Fibroblast of skin of scalp (primary cell): ENCODE data around the gene COL4A1.

Source experiments
- DNase-seq: peaks from one replicate; pipeline ENCODE4 v3.0.0-alpha.2; 2013

COL4A1 gene

GRCh38 chr13:110156301-110157049 lies 150.5 kb downstream of the COL4A1 start:
- no peak for DNase-seq

DNA sequence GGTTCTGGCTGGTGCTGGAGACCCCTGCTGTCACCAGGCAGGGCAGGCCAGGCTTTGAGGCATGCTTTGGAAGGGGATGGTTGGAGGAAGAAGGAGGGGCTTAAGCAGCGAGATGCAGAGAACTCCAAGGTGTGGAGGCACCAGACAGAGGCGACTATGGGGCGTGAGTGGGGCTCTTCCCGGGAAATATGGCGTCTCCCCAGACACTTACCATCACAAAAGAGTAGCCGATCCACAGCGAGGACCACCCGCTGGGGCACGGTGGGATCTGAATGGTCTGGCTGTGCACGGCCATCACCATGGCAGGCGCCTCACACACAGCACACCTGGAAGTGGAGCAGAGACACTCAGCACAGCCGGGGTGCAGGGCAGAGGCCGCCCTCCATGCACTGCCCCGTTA lies 151.9 kb downstream of the COL4A1 start:
- no peak for DNase-seq

- DNase-seq = no peak
These were observed 152.5 kb downstream of the COL4A1 start for GRCh38 chr13:110154410-110154933.

DNA sequence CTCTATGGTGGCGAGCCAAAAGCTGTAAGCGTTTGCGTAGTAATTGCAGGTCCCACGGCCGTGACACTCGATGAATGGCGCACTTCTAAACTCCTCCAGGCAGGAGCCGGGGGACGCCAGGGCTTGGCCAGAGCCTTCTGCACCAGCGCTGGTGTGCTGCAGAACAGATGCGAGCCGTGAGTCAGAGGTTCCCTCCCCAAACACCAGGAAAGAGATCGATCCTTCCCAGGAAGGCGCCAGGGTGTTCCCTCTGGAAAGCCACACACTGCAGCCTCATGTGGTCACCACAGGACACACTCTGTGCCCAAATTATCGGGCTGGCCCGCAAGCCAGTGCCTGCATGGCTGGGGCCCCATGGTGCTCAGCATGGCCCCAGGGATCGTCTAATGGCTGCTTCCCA lies 154.6 kb downstream of the COL4A1 start:
- DNase-seq = no peak

DNA sequence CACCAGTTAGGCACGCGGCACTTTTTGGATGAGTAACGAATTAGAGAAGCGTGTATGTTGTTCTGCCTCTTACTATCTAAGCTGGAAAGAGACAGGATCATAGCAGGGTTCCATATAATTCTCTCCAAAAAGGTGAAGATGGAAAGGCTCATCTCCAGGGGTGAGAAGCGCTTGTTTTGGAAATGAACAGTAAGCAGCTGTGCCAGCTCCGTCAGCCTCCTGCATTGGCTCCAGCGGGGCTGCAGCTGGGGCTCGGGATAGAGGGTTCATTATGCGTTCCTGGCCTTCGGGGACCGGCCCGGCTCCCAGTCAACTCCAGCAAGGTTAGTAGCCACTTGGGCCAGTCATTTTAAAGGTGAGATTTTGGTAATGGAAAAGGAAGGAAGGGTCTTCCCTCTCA lies 155.5 kb downstream of the COL4A1 start:
- no peak for DNase-seq

DNA sequence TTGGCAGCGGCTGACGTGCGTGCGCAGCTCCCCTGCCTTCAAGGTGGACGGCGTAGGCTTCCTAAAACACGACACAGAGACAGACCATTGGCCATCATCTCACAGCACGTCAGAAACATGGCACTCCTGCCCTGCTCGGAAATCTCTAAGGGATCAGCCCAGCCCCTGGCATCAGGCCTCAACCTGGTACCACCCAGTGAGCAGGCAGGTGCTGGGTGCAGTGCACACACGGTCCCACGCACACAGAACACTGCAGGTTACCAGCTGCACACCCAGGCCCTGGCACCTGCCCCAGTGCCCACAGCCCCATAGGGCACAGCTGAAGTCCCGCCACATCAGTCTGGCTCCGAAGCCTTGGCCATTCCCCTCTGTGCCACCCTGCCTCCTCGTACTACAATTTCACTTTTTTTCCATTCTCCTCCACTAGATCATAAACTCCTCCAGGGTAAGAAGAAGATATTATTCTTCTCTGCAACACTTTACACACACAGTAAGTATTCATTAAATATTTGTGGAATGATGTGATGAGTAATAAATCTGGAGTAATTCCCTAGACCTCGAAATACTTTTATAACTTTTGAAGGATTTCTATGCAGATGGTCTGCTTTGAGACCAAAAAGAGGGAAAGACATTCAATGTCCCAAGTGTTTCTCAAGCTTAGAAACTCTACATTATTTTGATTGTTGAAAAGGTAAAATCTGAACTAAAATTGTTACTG lies 156.4 kb downstream of the COL4A1 start:
- peak; percentile 63 for DNase-seq

GRCh38 chr13:110149036-110149435 lies 157.9 kb downstream of the COL4A1 start:
- peak; percentile 50 for DNase-seq

DNA sequence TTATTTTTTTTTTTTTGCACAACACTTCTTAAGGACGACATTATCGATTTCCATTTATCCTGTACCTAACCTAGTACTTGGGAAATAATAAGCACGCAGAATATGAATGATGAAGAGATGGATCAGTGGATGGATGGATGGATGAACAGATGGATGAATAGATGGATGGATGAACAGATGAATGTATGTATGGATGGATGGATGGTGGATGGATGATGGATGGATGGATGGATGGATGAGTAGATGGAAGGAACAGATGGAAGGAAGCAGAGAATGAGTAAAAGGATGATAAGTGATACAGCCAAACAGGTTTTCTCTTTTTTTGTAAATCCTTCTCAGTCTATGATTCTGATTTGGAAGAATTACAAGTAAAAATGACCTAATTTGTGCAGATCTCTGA lies 166.9 kb downstream of the COL4A1 start:
- no peak for DNase-seq

DNA sequence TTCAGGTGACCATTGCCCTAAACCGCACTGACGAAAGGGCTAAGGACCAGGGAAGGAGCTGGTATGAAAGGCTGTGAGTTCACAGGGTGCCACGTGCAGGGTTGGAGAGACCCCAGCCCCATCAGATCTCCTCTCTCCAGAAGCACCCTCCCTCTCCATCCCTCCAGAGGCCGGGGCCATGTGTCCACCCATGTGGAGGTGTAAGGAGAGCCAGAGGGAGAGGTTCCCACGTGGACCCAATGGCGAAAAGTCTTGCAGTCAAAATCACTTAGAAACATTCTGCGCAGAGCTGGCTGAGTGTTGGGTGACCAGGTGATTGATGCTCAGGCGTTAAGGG lies 168.3 kb downstream of the COL4A1 start:
- no peak for DNase-seq

- peak; percentile 73 for DNase-seq
These were observed 168.8 kb downstream of the COL4A1 start for GRCh38 chr13:110138010-110138699.

DNA sequence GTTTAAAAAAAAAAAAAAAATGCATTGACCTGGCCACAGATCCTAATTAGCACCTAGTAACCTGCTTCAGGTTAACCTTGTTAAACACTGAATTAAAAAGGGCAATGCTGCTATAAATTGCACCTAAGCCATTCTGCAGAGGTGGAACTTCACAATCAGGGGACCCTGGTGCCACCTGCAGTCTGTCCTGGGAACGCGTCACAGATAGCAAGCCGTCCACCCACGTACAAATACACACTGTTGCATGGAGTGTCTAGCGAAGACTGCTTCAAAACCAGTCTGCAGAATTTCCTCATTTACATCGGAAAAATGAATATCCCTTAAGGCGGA lies 169.3 kb downstream of the COL4A1 start:
- no peak for DNase-seq

DNA sequence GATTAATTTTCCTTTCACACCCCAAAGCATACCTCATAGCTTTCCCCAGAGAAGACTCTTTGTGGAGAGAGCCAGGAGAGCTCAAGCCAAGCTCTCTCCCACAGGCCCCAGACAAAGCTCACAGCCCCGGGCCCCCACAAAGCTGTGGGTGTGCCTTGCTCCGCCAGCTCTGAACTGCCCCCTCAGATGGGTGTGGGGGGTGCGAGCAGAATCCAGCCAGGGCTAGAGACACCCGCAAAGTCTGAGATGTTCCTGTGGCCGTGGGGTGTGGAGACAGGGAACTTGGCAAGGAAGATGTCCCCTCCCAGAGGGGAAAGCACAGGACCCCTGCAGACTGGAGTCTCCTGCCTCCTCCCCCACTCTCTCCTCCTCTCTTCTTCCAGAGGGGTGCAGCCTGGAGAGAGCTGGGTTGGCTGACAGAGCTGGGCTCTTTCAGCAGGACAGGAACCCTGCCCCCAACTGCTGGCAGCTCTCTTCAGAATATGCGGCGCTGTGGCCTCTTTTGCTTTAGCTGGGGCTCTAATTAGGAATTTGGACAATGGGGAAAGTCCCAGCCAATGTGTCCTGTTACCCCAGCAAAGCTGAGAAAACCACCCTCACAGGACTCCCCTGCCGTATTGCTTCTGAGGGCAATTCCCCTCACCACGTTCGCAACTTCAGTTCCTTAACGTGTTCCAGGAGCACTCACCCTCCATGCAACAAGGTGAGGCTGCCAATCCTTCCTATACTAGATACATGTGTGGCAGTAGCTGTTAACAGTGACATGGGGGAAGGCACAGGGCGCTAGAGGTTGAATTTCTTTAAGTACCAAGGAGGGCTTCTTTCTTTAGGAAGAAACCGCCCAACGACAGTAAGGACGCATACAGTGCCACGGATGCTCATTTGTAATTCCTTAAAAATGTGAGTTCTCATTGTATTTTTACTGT lies 170.0 kb downstream of the COL4A1 start:
- DNase-seq = no peak

DNA sequence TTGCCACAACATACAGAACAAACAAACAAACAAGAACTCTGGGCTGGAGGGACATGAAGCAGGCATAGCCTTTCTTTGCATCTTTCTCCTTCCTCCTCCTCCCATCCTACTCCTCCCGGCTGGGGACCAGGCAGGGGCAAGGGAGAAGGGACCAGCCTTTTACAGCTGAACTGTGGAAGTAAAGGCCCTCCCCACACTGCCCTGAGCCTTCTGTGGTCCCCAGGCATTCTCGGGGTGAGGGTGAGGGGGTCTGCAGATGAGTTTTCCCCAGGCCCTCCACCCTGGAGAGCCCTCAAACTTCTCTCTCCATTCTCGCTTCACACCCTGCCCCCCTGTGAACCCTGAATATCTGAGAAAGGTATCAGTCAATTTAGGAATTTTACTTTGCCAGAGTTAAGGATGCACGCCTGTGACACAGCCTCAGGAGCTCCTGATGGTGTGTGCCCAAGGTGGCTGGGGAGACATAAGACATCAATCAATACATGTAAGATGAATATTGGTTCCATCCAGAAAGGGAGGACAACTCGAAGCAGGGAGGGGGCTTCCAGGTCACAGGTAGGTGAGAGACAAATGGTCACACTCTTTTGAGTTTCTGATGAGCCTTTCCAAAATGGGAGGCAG lies 170.9 kb downstream of the COL4A1 start:
- DNase-seq = no peak

GRCh38 chr13:110134801-110135200 lies 172.2 kb downstream of the COL4A1 start:
- no peak for DNase-seq

GRCh38 chr13:110133425-110134235 lies 173.3 kb downstream of the COL4A1 start:
- no peak for DNase-seq

- peak; percentile 36 for DNase-seq
These were observed 174.6 kb downstream of the COL4A1 start for GRCh38 chr13:110132225-110132982.

- DNase-seq = no peak
These were observed 175.5 kb downstream of the COL4A1 start for GRCh38 chr13:110131424-110131823.

DNA sequence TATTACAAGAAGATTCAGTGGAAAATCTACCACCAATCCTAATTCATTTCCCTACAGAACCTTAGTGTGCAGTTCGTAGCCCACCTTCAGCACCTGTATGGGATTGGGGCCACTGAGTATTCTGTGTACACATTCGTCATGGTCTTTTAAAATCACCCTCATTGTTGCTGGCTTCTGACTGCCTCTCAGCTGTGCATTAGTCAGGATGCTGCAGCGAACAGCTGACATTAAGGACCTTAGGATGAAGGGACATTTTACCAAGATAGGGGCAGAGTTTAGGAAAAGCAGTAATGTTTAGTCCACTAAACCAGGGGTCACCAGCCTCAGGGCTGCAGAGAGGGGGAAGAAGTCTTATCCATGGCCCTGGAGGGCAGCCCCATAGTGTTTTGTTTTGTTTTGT lies 176.5 kb downstream of the COL4A1 start:
- no peak for DNase-seq

DNA sequence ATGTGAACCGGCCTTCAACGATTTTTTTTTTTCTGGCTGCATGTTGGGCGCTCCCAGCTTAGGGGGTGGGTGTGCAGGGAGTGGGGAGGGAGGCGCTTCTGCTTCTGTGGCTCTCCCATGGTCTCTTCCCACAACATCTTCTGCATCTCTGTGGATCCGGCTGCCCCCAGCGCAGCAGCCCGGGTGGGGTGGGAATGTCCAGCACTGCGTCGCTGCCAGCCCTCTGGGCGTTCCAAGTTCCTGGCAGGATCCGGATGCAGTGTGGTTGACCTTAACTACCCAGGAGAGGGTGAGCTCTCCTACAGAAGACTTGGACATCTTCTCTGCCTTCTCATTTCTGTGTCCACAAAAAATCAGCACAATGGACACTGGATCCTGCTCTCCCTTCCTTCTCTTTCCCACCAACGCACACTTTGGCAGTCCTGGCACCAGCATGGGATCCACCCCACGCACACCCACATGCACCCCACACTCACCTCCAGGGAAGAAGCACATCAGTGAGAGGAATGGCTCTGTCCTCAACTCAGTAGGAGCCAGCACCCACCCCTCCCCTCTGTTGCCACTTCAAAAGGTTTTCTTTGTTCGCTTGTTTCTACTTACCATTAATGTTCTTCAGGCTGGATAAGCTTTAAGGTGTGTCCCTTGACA lies 177.3 kb downstream of the COL4A1 start:
- DNase-seq = no peak

- DNase-seq = no peak
These were observed 177.9 kb downstream of the COL4A1 start for GRCh38 chr13:110129076-110129475.
